Sigmoid colon (tissue), 4 donors: ENCODE results near the gene FRRS1.

Experiments
- EP300 ChIP-seq, 4 donors: sonication (generic); formaldehyde crosslinking; IDR thresholded peaks; one replicate each; pipeline ENCODE4 v1.6.1; 2017; ENCODE audit warnings: antibody characterized with exemption in 4 of 4
- POLR2A ChIP-seq, 2 donors: fragments of 450-650 bp; IDR thresholded peaks; one replicate each; pipeline ENCODE4 v1.6.1; 2016; ENCODE audit warnings: antibody characterized with exemption in 2 of 2, mild to moderate bottlenecking in 2 of 2, moderate library complexity in 2 of 2
- POLR2AphosphoS5 ChIP-seq, 4 donors: sonication (generic); formaldehyde crosslinking; IDR thresholded peaks; one replicate each; pipeline ENCODE4 v1.6.1; 2017; ENCODE audit warnings: antibody characterized with exemption in 4 of 4
- TF ChIP-seq, protein P1 (sequence below), 4 experiments: fragments of 450-650 bp in 3 of 4; fragments of 200-600 bp in 1 of 4; IDR thresholded peaks; one replicate each; pipeline ENCODE4 v1.5.1; 2016 to 2019; ENCODE audit warnings: antibody characterized with exemption in 4 of 4, mild to moderate bottlenecking in 3 of 4, moderate library complexity in 2 of 4

DNA sequence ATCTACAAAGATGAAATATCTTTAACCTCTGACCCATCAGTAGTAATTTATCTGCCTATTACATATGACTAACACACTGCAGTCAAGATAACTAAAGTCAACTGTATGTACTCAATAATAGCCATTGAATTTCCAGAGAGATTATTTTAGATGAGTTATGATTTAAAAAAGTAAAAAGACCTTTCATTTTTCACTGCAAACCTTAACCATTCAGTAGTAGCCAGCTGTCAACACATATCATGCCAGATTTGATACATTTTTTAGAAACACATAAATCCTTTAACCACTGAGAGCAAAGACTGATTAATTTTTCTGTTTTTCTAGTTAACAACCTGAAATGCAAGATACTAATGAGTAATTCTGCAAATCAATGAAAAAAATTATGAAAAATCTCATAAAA, 89.6 kb downstream of the FRRS1 start:
- TF ChIP-seq, protein P1, sequence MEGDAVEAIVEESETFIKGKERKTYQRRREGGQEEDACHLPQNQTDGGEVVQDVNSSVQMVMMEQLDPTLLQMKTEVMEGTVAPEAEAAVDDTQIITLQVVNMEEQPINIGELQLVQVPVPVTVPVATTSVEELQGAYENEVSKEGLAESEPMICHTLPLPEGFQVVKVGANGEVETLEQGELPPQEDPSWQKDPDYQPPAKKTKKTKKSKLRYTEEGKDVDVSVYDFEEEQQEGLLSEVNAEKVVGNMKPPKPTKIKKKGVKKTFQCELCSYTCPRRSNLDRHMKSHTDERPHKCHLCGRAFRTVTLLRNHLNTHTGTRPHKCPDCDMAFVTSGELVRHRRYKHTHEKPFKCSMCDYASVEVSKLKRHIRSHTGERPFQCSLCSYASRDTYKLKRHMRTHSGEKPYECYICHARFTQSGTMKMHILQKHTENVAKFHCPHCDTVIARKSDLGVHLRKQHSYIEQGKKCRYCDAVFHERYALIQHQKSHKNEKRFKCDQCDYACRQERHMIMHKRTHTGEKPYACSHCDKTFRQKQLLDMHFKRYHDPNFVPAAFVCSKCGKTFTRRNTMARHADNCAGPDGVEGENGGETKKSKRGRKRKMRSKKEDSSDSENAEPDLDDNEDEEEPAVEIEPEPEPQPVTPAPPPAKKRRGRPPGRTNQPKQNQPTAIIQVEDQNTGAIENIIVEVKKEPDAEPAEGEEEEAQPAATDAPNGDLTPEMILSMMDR (IDR thresholded peaks at IDR 0.05): no peak
- no peak for TF ChIP-seq EP300 (IDR thresholded peaks at IDR 0.05)
- no peak for TF ChIP-seq POLR2A (IDR thresholded peaks at IDR 0.05)
- no peak for TF ChIP-seq POLR2AphosphoS5 (IDR thresholded peaks at IDR 0.05)
